Activated effector memory CD4-positive, alpha-beta T cell treated with anti-CD3 and anti-CD28 coated beads, Interleukin-2, amount 50 U/mL, for 16 hours (primary cell): ENCODE data around the gene CRAMP1.
"Not testable (repeated sequence)": the region's sequence is repeated elsewhere in the genome, so short reads cannot be mapped to it uniquely, and the experiment has no call there.

Experiments
- DNase-seq: peaks from one replicate; pipeline ENCODE4 v3.0.0-alpha.2; 2020

CRAMP1 gene, protein sequence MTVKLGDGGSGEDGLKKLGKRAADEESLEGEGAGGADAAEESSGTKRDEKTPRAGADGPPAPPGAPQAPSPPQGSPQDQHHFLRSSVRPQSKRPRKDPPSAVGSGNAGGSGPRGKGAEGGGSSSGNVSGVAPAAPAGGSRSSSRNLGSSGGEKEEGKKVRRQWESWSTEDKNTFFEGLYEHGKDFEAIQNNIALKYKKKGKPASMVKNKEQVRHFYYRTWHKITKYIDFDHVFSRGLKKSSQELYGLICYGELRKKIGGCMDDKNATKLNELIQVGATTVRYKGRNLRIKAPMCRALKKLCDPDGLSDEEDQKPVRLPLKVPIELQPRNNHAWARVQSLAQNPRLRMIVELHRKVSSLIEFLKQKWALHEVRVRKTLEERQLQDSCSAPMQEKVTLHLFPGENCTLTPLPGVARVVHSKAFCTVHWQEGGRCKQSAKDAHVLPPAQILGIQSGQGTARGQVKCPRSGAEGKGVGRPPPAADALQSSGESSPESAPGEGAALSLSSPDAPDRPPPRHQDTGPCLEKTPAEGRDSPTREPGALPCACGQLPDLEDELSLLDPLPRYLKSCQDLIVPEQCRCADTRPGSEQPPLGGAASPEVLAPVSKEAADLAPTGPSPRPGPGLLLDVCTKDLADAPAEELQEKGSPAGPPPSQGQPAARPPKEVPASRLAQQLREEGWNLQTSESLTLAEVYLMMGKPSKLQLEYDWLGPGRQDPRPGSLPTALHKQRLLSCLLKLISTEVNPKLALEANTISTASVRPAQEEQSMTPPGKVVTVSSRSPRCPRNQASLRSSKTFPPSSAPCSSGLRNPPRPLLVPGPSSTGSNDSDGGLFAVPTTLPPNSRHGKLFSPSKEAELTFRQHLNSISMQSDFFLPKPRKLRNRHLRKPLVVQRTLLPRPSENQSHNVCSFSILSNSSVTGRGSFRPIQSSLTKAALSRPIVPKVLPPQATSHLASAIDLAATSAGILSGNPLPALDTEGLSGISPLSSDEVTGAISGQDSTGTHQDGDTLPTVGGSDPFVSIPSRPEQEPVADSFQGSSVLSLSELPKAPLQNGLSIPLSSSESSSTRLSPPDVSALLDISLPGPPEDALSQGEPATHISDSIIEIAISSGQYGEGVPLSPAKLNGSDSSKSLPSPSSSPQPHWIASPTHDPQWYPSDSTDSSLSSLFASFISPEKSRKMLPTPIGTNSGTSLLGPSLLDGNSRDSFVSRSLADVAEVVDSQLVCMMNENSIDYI (N-terminal part only)

DNA sequence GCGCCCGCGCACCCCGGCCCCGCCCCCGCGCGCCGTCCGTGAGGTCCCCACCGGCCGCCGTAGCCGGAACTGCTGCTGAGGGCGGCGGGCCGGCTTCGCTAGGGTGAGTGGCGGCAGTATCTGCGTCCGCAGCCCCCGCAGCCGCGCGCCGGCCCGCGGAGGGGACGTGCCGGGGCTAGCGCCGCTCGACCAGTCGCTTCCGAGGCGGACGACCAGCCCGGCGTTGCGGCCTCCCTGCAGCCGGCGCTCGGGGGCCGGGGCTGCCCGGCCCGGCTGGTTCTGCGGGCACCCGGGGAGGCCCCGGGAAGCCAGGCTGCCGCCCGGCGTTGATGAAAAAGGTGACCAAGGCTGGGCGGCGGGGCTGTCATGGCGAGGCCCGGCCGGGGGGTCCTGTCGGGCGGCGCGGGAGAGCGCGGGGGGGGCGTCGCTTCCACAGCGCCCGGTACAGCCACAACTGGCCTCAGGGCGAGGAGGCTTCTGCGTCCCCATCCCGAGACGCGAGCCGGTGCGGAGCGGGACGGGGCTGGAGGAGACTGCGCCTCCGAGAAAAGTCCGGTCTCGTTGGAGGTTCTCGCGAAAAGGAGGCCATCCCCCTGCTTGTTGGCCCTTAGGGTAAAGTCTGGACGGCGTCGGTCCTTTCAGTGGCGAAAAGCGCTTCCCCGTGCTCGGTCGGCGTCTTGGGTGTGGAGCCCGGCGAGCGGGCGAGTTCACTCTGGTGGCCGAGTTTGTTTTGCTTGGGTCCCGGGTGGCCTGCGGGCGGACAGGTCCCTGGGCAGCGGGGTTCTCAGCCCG, at the start of gene CRAMP1:
Gene CRAMP1, plus strand, starts transcription at position 41 of the 792 bp plus-strand sequence. CDS start 2,280 bp downstream, outside the sequence.
- DNase-seq, result peak; percentile 68

DNA sequence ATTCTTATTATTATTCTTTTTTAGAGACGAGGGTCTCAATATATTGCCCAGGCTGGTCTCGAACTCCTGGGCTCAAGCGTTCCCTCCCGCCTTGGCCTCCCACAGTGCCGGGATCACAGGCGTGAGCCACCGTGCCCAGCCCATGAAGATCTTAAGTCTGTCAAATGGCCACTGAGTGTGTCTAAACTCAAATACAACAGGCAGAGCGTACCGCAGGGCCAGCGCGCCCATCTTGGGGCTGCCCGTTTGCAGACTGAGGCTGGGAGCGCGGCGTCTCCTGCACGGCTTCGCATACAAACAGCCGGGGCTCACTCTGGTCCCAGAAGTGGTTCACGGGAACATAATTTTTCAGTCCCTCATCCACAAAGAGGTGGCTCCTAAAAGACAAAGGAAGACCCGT, 48.4 kb upstream of the CRAMP1 start:
- no peak for DNase-seq

DNA sequence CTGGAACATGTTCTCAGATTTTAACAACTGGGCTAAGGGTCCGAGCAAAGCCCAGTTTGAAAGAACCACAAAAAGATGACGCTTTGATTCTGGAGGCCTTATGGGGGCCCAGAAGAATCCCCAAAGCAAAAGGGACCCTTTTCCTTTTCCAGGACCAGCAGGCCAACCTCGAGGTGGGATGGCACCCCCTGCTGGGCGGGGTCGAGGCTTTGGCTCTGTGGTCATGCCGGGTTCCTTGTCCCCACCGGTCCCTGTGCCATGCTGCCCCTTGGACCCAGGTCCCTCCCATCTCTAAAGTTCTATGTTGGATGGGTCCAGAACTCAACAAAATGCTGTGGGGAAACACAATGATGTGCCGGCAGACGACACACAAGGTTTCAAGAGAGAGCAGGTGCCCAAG, 47.8 kb upstream of the CRAMP1 start:
- no peak for DNase-seq

DNA sequence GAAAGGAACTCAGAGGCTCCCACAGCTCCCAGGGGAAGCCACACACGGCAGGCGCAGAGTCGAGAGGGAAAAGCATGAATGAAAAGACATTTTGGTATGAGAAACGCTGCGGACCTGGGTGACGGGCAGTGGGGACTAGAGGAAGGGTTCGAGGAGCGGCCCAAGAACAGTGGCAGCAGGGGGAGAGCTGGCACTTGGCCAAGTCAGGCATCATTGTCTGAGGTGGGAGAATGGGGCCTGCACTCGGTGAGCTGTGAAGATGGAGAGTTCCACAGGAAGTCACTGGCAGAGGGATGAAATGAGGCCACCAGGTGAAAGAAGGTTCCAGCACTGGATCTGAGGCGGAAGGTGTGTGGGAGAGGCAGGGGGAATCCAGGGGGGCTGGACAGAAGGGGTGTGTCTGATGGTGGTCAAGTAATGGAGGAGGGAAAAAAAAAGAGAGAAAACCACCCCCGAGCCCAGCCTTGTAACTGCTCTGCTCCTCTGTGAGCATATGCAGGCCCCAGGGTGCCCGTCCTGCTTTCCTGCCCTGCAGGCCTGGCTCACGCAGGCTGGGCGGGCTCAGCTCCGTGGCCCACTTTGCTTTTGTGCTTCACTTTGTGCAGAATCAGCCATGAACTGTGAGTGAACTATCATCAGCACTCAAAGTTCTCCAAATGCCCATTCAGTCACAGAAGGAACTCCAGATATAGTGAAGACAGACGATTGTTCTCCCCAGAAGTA, 46.9 kb upstream of the CRAMP1 start:
- no peak for DNase-seq

DNA sequence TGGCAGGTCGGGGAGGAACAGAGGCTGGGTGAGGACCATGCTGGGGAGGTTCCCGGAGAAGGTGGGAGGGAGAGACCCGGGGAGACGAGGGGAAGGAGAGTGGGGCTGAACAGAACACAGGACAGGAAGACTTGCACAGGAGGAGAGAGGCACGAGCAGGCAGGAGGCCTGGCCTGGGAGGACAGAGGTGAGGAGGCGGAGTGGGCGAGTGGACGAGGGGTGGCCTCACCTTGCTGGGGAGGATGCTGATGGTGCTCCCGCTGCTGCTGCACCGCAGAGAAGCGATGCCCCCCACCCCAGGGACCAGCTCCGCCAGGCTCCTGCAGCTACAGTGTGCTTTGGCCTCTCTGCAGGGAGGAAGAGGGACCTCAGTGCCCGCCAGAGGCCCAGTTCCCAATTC, 44.2 kb upstream of the CRAMP1 start:
- no peak for DNase-seq

DNA sequence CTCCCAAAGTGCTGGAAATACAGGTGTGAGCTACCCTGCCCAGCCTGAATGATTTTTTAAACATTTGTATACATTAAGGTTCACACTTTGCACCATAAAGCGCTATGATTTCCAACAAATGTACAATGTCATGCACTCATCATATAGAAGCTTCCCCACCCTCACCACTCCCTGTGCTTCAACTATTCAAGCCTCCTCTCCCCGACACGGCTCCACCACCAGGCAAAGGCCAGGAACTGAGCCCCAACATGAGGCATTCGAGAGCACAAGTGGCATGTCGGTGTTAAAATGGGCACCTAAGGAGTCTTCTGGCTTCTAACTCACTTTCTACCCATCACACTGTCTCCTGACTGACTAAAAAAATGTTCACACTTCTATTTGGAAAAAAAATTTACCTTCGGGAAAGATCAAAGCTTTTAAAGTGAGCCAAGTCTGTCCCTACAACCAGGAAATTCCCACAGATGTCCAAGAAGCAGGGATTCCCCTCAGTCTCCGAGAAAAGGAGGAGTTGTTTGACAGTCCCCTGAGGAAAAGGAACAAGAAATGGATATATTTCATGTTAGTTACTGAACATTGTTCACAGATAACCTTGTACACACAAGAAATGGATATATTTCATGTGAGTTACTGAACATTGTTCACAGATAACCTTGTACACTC, 41.0 kb upstream of the CRAMP1 start:
- DNase-seq, result no peak

DNA sequence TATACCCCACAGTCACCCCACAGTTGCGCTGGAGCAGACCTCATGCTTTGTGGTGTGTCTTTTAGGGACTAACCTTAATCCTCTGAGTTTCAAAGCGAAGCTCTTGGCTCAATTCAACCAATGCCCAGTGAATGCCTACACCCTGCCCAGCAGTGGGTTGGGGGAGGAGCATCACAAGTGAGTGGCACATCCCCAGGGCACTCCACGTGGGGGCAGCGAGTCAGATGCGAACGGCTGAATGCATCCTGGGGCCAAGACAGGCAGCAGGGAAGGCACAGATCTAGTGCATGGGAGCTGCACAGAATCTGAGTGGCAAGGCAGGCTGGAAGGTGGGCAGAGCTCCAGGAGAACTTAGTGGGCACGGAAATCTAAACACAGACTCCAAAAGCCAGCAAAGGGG, 39.5 kb upstream of the CRAMP1 start:
- DNase-seq, result no peak

DNA sequence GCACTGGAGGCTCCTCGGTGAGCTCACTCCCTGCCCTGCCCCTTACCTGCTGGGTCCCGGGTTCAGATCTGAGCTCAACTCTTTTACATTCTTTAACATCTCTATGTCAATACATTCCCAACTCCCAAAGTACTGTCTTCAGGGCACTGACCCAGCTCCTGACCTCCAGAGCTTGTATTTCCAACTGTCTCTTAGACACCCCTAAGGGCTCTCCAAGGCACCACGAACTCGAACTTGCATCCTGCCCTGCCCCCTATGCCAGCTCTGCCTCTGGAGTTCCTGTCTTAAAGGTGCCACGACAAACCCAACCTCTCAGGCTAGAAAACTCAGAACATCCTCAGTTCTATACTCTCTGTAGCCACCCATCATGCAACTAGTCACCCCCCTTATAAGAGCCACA, 38.9 kb upstream of the CRAMP1 start:
- no peak for DNase-seq

DNA sequence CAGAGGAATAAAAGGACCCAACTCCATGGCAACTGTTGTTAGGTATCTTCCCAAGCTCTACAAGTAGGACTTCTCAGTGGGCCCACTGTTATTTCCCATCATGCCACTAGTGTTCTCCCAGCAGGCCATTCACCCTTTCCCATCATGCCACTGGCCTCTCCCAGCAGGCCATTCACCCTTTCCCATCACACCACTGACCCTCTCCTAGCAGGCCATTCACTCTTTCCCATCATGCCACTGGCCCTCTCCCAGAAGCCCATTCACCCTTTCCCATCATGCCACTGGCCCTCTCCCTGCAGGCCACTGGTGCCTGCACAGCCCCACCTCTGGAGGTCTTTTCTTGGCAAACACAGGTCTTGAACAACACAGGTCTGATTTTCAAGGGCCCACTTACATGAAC, 36.6 kb upstream of the CRAMP1 start:
- DNase-seq, result no peak

DNA sequence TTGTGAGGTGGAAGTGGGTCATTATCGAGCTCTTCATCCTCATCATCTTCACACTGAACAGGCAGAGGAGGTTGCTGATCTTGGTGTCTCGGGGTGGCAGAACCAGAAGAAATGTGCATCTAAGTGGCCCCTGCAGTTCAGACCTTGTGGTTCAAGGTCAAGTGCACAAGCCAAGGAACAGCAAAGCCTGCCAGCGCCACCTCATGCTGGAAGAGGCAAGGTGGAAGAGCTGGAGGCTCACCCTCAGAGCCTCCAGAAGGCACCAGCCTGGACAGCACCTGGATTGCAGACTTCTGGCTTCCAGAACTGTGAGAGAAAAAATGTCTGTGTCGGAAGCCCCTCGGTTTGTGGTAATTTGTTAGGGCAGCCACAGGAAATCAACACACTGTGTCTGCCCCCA, 32.9 kb upstream of the CRAMP1 start:
- DNase-seq, result no peak

DNA sequence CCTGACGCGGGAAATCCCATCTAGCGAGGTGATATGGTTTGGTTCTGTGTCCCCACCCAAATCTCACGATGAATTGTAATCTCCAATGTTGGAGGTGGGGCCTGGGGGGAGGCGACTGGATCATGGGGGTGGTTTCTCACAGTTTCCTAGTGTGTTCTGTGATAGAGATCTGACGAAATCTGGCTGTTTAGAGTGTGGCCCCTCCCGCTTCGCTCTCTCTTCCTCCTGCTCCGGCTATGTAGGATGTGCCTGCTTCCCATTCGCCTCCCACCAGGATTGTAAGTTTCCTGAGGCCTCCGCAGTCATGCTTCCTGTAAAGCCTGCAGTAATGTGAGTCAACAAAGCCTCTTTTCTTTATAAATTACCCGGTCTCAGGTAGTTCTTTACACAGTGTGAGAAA, 31.9 kb upstream of the CRAMP1 start:
- DNase-seq, result no peak

DNA sequence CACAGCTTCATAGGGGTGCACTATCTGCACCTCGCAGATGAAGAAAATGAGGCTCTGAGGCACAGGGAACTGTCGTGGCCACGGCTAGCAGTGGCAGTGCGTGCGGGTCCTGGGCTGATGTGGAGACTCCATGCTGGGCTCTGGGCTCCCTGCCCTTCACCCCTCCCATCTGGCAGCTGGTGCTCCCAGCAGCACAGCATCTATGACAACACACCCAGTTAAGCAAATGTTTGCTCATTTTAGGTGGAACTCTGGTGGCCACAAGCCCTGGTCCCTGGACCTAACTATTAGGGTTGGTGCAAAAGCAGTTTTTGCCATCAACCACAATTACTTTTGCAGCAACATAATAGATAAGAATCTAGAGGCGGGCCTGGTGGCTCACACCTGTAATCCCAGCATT, 31.2 kb upstream of the CRAMP1 start:
- DNase-seq, result no peak

DNA sequence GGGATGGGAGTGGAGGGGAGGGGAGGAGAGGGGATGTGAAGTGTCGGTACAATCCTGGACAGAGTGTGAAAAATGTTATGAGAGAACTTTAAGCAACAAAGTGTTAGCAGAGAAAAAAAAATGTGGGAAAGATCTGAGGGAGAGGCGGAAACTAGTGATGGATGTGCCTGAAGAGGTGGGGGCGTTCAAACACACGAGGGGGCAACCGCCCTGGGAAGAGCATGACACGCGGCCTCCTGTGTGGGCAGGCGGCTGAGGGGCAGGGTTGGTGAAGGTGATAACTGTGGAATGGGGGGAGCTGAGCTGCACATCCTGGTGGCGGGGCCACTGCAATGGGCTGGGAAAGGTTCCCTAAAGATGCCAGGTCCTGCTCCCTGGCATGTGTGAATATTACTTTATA, 30.4 kb upstream of the CRAMP1 start:
- DNase-seq, result no peak

DNA sequence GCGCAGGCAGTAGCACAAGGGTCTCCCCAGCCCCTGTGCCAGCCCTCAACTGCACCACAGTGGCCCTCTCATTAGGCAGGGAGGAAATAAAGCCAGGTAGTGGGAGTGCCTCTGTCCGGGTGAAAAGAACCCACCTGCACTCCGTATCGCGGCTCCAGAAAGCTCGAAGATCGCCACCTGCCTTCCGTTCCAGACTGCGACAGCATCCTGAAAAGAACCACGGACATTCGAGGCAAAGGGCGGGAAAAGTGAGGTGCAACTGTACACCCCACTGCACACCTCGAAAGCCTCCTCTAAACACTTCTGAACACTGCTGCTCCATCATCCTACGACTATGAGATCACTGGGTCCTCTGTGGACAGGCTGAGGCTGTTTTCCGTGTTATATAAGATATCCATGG, 29.0 kb upstream of the CRAMP1 start:
- DNase-seq, result no peak

DNA sequence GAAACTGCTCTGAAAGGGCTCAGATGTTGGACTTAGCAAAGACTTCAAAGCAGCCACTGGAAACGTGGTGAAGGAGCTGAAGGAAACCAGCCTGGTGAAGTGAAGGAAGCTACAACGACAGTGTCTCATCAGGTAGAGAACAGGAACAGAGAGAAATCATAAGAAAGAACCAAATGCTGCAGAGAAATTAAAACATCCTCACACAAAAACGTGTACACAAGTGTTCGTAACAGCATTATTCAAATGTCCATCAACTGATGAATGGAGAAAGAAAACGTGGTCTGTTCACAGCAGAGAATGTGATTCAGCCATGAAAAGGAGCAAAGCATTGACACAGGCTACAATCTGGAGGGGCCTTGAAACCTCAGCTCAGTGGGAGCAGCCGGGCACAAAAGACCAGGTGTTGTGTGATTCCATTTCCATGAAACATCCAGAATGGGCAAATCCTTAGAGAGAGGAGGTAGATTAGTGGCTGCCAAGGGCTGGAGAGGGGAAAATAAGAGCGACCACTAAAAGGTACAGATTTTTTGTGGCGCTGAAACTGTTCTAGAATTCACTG, 27.2 kb upstream of the CRAMP1 start:
- DNase-seq, result no peak

DNA sequence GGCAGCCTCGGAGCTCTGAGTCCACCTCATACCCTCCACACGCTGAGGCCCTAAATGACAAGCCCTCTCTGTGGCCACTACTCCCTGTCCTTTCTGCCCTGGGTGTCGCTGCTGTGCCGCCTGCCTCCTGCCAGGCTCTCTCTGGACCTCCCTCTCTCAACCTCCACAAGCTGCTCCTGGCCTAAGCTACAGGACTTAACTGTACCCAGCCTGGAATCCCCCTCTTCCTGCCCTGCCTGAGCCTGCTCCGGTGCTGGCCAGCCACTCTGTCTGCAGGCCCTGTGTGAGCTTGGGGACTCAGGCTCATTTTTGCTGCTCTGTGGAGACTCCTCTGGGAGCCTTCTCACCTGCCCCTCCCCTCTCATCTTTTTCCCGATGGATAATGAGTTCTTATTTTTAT, 21.8 kb upstream of the CRAMP1 start:
- no peak for DNase-seq

DNA sequence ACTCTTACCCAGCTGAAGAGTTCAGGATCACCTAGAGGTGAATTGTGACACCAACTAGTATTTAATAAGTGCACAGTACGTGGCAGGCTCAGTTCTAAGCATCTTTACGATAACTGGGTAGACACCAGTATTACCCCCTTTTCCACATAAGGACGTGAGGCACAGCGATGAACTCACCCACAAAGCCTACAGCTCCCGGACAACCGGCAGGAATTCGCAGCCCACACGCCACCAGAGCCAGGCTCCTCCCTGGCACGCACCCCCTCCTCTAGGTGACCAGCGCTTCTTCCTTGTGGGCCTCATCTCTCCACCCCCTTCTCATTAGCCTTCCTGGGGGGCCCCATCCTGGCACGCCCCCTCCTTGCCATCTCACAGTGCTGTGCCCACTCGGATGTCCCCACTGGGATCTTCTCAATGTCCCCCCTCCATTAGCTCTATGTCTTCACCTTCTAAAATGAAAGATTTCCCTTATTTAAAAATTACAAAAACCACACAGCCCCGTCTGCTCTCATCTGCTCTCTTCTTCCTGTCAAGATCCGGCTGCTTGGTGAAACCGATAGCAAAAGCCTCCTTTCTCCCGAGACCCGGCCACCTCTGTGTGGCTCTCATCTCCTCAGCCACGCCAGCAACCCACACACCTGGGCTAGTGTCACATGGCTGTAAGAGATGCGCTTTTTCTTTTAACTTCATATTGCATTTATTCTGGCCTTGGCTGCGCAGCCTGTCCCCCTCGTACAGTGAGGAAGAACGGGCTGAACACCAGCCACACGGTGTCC, 21.0 kb upstream of the CRAMP1 start:
- DNase-seq, result no peak

DNA sequence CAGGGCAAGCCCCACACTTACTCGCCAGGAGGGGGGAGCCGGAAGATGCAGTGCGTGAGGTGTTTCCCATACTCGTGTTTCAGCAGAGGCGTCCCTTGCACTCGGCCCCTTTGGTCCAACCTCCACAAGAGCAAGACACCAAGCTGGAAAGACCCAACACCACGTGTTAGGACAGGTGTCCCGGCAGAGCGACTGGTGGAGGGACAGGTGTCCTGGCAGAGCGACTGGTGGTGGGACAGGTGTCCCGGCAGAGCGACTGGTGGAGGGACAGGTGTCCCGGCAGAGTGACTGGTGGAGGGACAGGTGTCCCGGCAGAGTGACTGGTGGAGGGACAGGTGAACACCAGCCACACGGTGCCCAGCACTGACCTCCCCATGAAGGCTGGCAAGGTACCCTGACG, 19.7 kb upstream of the CRAMP1 start:
- no peak for DNase-seq

DNA sequence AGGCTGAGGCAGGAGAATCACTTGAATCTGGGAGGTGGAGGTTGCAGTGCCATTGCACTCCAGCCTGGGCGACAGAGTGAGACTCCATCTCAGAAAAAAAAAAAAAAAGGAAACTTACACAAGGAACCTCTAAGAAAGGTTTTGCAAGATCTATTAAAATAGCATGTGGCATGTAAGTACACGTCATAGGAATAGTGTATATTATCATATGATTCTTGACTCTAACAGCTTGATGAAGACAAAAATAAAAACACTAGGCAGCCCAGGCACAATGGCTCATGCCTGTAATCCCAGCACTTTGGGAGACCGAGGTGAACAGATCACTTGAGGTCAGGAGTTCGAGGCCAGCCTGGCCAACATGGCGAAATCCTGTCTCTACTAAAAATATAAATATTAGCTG, 16.6 kb upstream of the CRAMP1 start:
- not testable (repeated sequence) for DNase-seq

DNA sequence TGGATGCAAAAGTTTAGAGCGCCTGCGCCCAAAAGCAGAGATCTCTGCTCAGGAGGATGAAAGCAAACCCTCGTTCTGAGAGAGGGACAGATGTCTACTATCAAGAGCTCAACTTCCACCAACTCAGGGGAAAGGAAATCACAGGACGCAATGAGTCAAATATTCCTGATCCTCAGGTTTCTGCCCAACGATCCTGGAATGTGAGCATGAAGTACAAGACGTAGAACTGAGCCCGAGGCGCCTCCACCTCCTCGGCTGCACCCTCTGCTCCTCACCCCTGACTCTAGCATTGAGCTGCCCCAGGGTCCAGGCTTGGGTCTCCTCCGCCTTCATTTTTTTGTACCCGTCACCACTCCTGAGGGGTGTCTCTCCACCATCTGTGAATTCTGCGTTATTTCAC, 15.6 kb upstream of the CRAMP1 start:
- DNase-seq, result no peak
